Brain microvascular endothelial cell (primary cell): Measurements from ENCODE around the gene LDLRAD3.

Experiments used
- DNase-seq: peaks from one replicate; pipeline ENCODE4 v3.0.0-alpha.2; 2020
- H3K27ac ChIP-seq: fragments of 250-450 bp; sonication (Bioruptor Pico); 2 replicates; pipeline ENCODE4 v1.5.1; 2020; ENCODE audit warnings: mild to moderate bottlenecking, moderate library complexity
- H3K27me3 ChIP-seq: fragments of 250-450 bp; sonication (Bioruptor Pico); replicated peaks from 2 replicates; pipeline ENCODE4 v1.5.1; 2020; ENCODE audit warnings: mild to moderate bottlenecking
- H3K36me3 ChIP-seq: fragments of 250-450 bp; sonication (Bioruptor Pico); replicated peaks from 2 replicates; pipeline ENCODE4 v1.5.1; 2020; ENCODE audit warnings: mild to moderate bottlenecking
- H3K4me3 ChIP-seq: 2 replicates; pipeline ENCODE4 v1.5.1; 2011; ENCODE audit warnings: low read depth, mild to moderate bottlenecking, control low read depth, low read length, moderate library complexity
- CTCF ChIP-seq: IDR thresholded peaks from 2 replicates; pipeline ENCODE4 v1.5.1; 2011; ENCODE audit warnings: low read depth, mild to moderate bottlenecking, moderate library complexity, low read length, control low read depth, inconsistent platforms; ENCODE audit errors: missing control alignments
- in situ Hi-C: cut with HindIII; loops from 2 replicates; pipeline ENCODE4 v1.10.0; 2017; ENCODE audit warnings: low sequenced_read_pairs, low pct_ligation_motif_present

The LDLRAD3 gene

GRCh38 chr11:36258730-36259360, 315.0 kb downstream of the LDLRAD3 start:
- H3K4me3 ChIP-seq = no peak overlapping the region
- H3K36me3 ChIP-seq = no peaks in the 10 kb centered on the region
- no peak overlapping the region for H3K27ac ChIP-seq
- peak; percentile 89 for TF ChIP-seq CTCF
- peak; percentile 69 for DNase-seq
- in situ Hi-C loops = loop anchor here (25.0 kb wide), 1 partner anchor 647 kb away; the partner anchor contains the start of gene FJX1
- no peaks in the 10 kb centered on the region for H3K27me3 ChIP-seq

GRCh38 chr11:36261094-36261493, 317.2 kb downstream of the LDLRAD3 start:
- TF ChIP-seq CTCF = no peak
- H3K27ac ChIP-seq = no peak overlapping the region
- no peaks in the 10 kb centered on the region for H3K27me3 ChIP-seq
- no peak for DNase-seq
- in situ Hi-C loops = loop anchor here (25.0 kb wide), 1 partner anchor 649 kb away; the partner anchor contains the start of gene FJX1
- H3K36me3 ChIP-seq = no peaks in the 10 kb centered on the region
- no peak overlapping the region for H3K4me3 ChIP-seq

- no peaks in the 10 kb centered on the region for H3K36me3 ChIP-seq
- H3K4me3 ChIP-seq = no peak overlapping the region
- no peaks in the 10 kb centered on the region for H3K27me3 ChIP-seq
- in situ Hi-C loops = loop anchor here (25.0 kb wide), 1 partner anchor 652 kb away; the partner anchor contains the start of gene FJX1
- no peak for TF ChIP-seq CTCF
- no peak for DNase-seq
- H3K27ac ChIP-seq = no peak overlapping the region
Measured at GRCh38 chr11:36264011-36264972, 320.4 kb downstream of the LDLRAD3 start.

- TF ChIP-seq CTCF = no peak
- H3K36me3 ChIP-seq = no peaks in the 10 kb centered on the region
Measured at GRCh38 chr11:36264973-36265344, 321.1 kb downstream of the LDLRAD3 start.

GRCh38 chr11:36265793-36266628, 322.1 kb downstream of the LDLRAD3 start:
- Histone ChIP-seq H3K27ac (no peak overlapping the region), H3K4me3 (no peak overlapping the region), H3K36me3 (no peaks in the 10 kb centered on the region), H3K27me3 (no peaks in the 10 kb centered on the region)
- in situ Hi-C loops = loop anchor here (25.0 kb wide), 1 partner anchor 654 kb away; the partner anchor contains the start of gene FJX1
- peak; percentile 28 for DNase-seq
- peak; percentile 92 for TF ChIP-seq CTCF

More at GRCh38 chr11:36264973-36265344, 321.1 kb downstream of the LDLRAD3 start:
- Histone ChIP-seq H3K27me3 (no peaks in the 10 kb centered on the region), H3K4me3 (no peak overlapping the region), H3K27ac (no peak overlapping the region)
- in situ Hi-C loops = loop anchor here (25.0 kb wide), 1 partner anchor 653 kb away; the partner anchor contains the start of gene FJX1
- no peak for DNase-seq
